IPS DF 4.7 (cell line): Measurements from ENCODE around the gene JARID2.
"Not testable (repeated sequence)": the region's sequence is repeated elsewhere in the genome, so short reads cannot be mapped to it uniquely, and the experiment has no call there.

Experiments
- DNase-seq: peaks from one replicate; pipeline ENCODE4 v3.0.0-alpha.2; 2013; ENCODE audit warnings: low spot score; ENCODE audit errors: extremely low read depth

Gene JARID2

GRCh38 chr6:15308435-15309213 is 62.8 kb downstream of the JARID2 start:
- DNase-seq, result no peak

DNA sequence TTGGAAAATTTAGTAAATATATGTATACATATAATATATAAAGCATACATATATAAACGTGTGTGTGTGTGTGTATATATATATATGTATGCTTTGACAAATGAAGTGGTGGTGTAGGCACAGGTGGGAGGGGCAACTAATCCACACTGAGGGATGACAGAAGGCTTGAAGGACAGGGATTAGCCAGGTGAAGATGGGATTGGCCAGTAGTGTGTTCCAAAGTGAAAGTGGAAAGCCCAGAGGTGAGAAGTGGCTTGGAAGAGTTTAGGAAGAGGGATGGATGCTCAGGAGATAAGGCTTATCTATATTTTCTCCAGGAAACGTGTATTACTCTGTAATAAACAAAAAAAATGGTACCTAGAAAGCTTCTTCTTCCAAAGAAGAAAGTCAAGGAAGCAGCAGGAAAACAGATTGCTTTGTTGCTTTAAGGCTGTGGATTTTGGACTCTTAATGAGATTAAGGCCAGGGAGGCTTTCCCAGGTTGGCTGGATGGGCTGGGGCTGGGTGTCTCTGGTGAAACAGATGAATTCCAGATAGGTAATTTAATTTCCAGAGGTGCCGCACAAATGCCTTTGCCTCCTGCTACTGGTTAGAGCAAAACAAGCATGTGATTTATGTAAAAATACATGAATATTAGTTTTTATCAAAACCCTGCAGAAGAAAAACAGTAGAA is 63.9 kb downstream of the JARID2 start:
- no peak for DNase-seq

GRCh38 chr6:15310680-15311079 is 64.8 kb downstream of the JARID2 start:
- no peak for DNase-seq

GRCh38 chr6:15312500-15312899 is 66.6 kb downstream of the JARID2 start:
- no peak for DNase-seq

- no peak for DNase-seq
Observed at GRCh38 chr6:15313367-15313766, 67.5 kb downstream of the JARID2 start.

DNA sequence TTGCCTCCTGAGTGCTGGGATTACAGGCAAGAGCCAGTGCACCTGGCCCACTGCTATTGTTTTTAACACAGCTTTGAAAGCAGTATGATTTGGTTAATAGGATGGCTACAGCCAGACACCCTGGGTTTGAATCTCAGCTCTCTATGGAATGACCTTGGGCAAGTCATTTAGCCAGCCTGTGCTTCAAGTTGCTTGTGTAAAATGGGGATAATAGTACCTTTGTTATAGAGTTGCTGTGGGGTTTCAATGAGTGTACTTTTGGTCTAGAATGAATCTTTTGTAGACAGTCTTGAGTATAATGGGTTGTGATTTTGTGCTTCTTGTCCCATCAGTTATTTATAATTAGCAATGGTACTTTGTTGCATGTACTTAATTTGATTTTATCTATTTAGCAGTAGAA is 70.9 kb downstream of the JARID2 start:
- no peak for DNase-seq

DNA sequence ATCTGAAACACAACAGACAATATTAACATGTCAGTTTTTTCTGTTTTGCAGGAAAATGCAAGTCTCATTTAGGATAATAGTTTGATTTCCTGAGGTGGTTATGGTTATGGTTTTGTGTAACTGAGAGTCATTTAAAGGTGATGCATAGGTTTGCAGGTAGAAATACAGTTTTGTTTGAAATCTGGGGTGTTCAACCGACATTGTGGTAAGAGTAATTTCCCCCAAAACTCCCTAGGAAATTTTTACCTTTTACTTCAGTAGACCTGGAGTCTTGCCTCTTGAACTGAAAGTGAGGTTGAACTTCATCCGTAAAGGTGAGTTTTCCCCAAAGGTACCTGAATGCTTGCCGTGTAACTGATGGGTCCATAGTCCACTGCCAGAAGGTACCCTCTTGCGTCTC is 71.4 kb downstream of the JARID2 start:
- DNase-seq, result no peak

- DNase-seq, result no peak
Observed at GRCh38 chr6:15317934-15318902, 72.3 kb downstream of the JARID2 start.

DNA sequence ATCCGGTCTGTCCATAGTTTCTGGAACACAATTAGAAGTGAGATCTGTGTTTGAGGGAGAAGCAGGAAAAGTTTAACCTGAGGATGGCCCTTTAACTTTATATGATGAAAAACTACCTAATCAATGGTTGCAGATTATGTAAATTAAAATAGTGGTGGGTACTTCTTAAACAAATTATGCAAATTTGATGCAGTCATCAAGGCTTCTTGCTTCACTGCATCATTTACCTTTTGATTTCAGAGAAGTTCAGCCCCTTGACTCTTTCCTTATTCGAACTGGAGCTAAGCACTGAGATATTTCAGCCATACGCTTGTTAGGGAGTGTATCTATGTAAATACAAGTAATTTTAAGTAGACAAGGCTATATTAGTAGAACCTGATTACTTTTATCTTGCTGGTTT is 73.8 kb downstream of the JARID2 start:
- DNase-seq, result no peak

DNA sequence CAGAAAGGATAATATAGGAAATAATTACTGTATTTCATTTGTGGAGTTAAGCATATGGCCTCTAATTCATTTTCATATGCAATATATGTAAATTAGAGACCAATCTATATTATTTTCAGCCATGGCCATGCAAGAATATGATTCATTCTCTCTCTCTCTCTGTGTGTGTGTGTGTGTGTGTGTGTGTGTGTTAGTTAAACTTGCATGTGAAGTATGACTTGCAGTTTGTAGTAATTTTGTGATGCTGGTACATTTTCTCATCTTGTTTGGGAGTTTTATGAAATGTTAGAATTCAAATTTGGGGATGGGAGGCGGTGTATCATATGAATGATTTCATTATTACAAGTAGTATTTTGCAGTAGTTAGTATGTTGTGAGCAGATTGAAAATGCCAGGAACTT is 74.8 kb downstream of the JARID2 start:
- no peak for DNase-seq

GRCh38 chr6:15322184-15322583 is 76.3 kb downstream of the JARID2 start:
- no peak for DNase-seq

- no peak for DNase-seq
Observed at GRCh38 chr6:15322781-15323536, 77.1 kb downstream of the JARID2 start.

GRCh38 chr6:15323611-15324010 is 77.7 kb downstream of the JARID2 start:
- not testable (repeated sequence) for DNase-seq

GRCh38 chr6:15324427-15324985 is 78.6 kb downstream of the JARID2 start:
- no peak for DNase-seq

DNA sequence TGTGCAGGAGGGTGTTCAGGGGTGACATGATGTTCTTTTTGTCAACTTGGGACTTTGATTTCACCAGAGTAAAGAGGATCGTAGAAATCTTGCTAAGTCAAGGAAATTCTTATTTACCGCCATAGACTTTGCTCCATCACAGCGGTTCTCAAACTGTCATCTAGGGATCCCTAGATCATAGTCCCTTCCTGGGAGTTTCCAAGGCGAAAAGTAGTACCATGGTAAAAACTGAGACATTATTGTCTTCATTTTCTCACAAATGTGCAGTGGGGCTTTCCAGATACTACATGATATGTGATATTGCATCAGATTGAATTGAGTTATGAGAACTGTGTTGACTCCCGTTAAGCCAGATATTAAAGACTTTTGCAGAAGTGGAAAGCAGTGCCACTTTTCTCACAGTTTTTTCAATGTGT is 79.7 kb downstream of the JARID2 start:
- DNase-seq, result no peak

- no peak for DNase-seq
Observed at GRCh38 chr6:15326067-15326614, 80.3 kb downstream of the JARID2 start.

DNA sequence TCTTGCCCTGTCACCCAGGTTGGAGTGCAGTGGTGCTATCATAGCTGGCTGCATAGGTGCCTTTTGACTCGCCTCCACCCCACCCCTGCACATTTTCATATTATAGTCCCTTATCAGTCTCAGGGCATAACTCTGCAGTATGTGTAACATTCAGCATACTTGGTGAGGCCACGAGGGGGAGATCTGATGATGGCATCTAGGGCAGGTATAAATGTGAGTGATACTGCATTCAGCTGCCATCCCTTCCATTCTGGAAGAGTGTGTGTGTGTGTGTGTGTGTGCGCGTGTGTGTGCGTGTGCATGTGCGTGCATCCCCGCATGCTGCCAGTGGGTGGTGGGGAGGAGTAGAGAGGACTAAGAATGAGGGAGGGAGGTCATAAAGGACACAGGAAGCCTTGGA is 81.4 kb downstream of the JARID2 start:
- DNase-seq, result no peak

- no peak for DNase-seq
Observed at GRCh38 chr6:15329197-15329671, 83.4 kb downstream of the JARID2 start.

DNA sequence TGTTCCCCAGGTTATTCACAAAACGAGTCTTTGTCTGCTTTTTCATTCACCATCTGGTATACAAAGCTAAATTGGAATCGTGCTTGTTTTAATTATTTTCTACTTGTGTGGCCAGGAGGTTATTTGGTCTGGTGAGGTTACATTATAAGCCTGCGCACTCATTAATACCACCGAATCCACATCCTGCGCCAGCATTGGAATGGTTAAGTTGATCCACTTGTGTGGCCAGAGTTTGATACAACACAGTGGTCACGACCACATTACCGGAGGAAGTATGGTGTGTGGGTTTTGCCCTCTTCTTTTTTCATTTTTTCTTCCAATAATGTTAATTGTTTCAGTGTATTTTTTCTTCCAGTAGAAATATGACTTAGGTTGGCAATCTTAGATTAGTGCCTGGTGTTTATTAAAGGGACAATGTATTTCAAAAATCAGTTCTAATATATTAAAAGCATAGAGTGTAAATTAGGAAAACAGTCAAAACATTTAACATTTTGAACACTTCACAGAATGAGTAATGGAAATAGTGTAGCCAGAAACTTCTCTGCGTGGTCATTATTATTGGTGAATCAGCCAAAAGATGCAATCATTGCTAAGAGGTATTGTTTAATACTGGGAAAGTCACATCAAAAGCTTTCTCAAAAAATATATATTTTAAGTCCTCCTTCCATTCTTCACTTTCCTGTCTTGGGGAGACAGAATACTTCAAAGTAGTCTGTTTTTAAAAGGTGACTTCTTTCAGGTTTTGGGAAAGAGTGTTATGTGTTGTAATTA is 84.5 kb downstream of the JARID2 start:
- DNase-seq, result no peak

GRCh38 chr6:15331143-15331542 is 85.3 kb downstream of the JARID2 start:
- DNase-seq, result no peak
